Measurements from ENCODE around the gene LRRC27.

LRRC27 gene

GRCh38 chr10:132390921-132391675, 59.1 kb downstream of the LRRC27 start:
- no peak for DNase-seq (ENCODE audit: low spot score)

GRCh38 chr10:132391676-132392020, 59.7 kb downstream of the LRRC27 start:
- DNase-seq (ENCODE audit: low spot score): no peak

- DNase-seq (ENCODE audit: low spot score): no peak
Measured at GRCh38 chr10:132392184-132392800, 60.3 kb downstream of the LRRC27 start.

GRCh38 chr10:132392811-132393694, 61.1 kb downstream of the LRRC27 start:
- no peak for DNase-seq (ENCODE audit: low spot score)

- DNase-seq (ENCODE audit: low spot score): no peak
Measured at GRCh38 chr10:132393695-132394181, 61.7 kb downstream of the LRRC27 start.

- DNase-seq (ENCODE audit: low spot score): no peak
Measured at GRCh38 chr10:132394201-132394811, 62.3 kb downstream of the LRRC27 start.

- DNase-seq (ENCODE audit: low spot score): no peak
Measured at GRCh38 chr10:132394936-132395703, 63.1 kb downstream of the LRRC27 start.

GRCh38 chr10:132395704-132396493, 63.9 kb downstream of the LRRC27 start:
- DNase-seq (ENCODE audit: low spot score): no peak

- no peak for DNase-seq (ENCODE audit: low spot score)
Measured at GRCh38 chr10:132396494-132397035, 64.6 kb downstream of the LRRC27 start.

- DNase-seq (ENCODE audit: low spot score): no peak
Measured at GRCh38 chr10:132397036-132397541, 65.1 kb downstream of the LRRC27 start, which contains the start of gene PWWP2B. Gene PWWP2B (plus strand): TSS chr10:132397200. CDS start chr10:132397227, 27 bp downstream.

- DNase-seq (ENCODE audit: low spot score): no peak
Measured at GRCh38 chr10:132397671-132398565, 65.9 kb downstream of the LRRC27 start.

- DNase-seq (ENCODE audit: low spot score): no peak
Measured at GRCh38 chr10:132398566-132398991, 66.6 kb downstream of the LRRC27 start.

GRCh38 chr10:132399117-132400035, 67.4 kb downstream of the LRRC27 start:
- DNase-seq (ENCODE audit: low spot score): no peak

- DNase-seq (ENCODE audit: low spot score): no peak
Measured at GRCh38 chr10:132400041-132400546, 68.1 kb downstream of the LRRC27 start.

- DNase-seq (ENCODE audit: low spot score): no peak
Measured at GRCh38 chr10:132400547-132401151, 68.7 kb downstream of the LRRC27 start.

- DNase-seq (ENCODE audit: low spot score): no peak
Measured at GRCh38 chr10:132401401-132402118, 69.6 kb downstream of the LRRC27 start.
